Calu3 (cell line): ENCODE results near the gene LRBA. TPM values are rescaled to one million over a fixed set of nuclear protein-coding genes. Genes with fewer than 3 reads are reported as not detected.

Experiments used
- BruUV-seq: library from RNA; stranded (reverse); fragments of 400-500 nt; replicated peaks from 2 replicates; lab custom pipeline; 2021; lab: Mats Ljungman, UMichigan
- CTCF ChIA-PET: fragments of 300-600 bp; sonication (Branson Sonifier 250); formaldehyde crosslinking; loops from one replicate; lab custom pipeline; 2022; ENCODE audit warnings: antibody characterized with exemption; lab: Charles Lee
- DNase-seq: peaks from one replicate; pipeline ENCODE4 v3.0.0; 2022
- H3K27ac Mint-ChIP-seq: one replicate; pipeline ENCODE4 v1.8.0; 2022; ENCODE audit warnings: mixed read lengths; ENCODE audit not compliant: unreplicated experiment
- H3K27me3 Mint-ChIP-seq: one replicate; pipeline ENCODE4 v1.8.0; 2022; ENCODE audit warnings: mixed read lengths; ENCODE audit not compliant: unreplicated experiment
- H3K36me3 Mint-ChIP-seq: one replicate; pipeline ENCODE4 v1.8.0; 2022; ENCODE audit warnings: mild to moderate bottlenecking, moderate library complexity, mixed read lengths; ENCODE audit not compliant: insufficient read depth, unreplicated experiment
- H3K4me1 Mint-ChIP-seq: one replicate; pipeline ENCODE4 v1.8.0; 2022; ENCODE audit warnings: mild to moderate bottlenecking, low read depth, mixed read lengths; ENCODE audit not compliant: unreplicated experiment
- H3K4me3 Mint-ChIP-seq: one replicate; pipeline ENCODE4 v1.8.0; 2022; ENCODE audit warnings: mild to moderate bottlenecking, low read depth, moderate library complexity, mixed read lengths; ENCODE audit not compliant: unreplicated experiment
- H3K9me3 Mint-ChIP-seq: one replicate; pipeline ENCODE4 v1.8.0; 2022; ENCODE audit warnings: low read depth, mixed read lengths; ENCODE audit not compliant: unreplicated experiment
- CTCF ChIP-seq: fragments of 200-600 bp; IDR thresholded peaks from one replicate; pipeline ENCODE4 v1.8.0; 2022; ENCODE audit warnings: antibody characterized with exemption; ENCODE audit not compliant: unreplicated experiment
- intact Hi-C: fragments of 100-400 bp; cut with micrococcal nuclease; formaldehyde crosslinking; loops from one replicate; pipeline ENCODE4 v1.10.0; 2022; ENCODE audit not compliant: unreplicated experiment
- total RNA-seq: library from RNA; stranded (reverse); gene quantifications from 2 replicates; pipeline ENCODE4 v1.2.3, GENCODE V29; 2022

The LRBA gene
- total RNA-seq, 1 experiment from 2014 or later, result 49.0 TPM

- Mint-ChIP-seq H3K4me3 (no peak overlapping the region), H3K36me3 (peaks cover 6% of the 10 kb centered on the region), H3K4me1 (no peaks in the 10 kb centered on the region), H3K9me3 (no peaks in the 10 kb centered on the region), H3K27me3 (no peaks in the 10 kb centered on the region), H3K27ac (no peak overlapping the region)
- no peak for DNase-seq
- CTCF ChIA-PET, result no interaction called here
- TF ChIP-seq CTCF, result no peak
- intact Hi-C loops, result no loop called here
- no TSS peak for BruUV-seq
Measured at GRCh38 chr4:150890246-150890645, 124.8 kb downstream of the LRBA start.

GRCh38 chr4:150889306-150889705 is 125.8 kb downstream of the LRBA start:
- intact Hi-C loops, result no loop called here
- CTCF ChIA-PET, result no interaction called here
- H3K36me3 Mint-ChIP-seq, result peaks cover 6% of the 10 kb centered on the region
- H3K4me1 Mint-ChIP-seq, result peaks cover 5% of the 10 kb centered on the region
- no peaks in the 10 kb centered on the region for H3K27me3 Mint-ChIP-seq
- DNase-seq, result no peak
- H3K4me3 Mint-ChIP-seq, result no peak overlapping the region
- TF ChIP-seq CTCF, result no peak
- H3K27ac Mint-ChIP-seq, result no peak overlapping the region
- H3K9me3 Mint-ChIP-seq, result no peaks in the 10 kb centered on the region
- BruUV-seq, result no TSS peak

- DNase-seq, result no peak
- CTCF ChIA-PET, result no interaction called here
- Mint-ChIP-seq H3K4me1 (peaks cover 11% of the 10 kb centered on the region), H3K4me3 (no peak overlapping the region), H3K36me3 (peaks cover 5% of the 10 kb centered on the region), H3K27me3 (no peaks in the 10 kb centered on the region), H3K27ac (no peak overlapping the region), H3K9me3 (no peaks in the 10 kb centered on the region)
- intact Hi-C loops, result no loop called here
- no peak for TF ChIP-seq CTCF
- no TSS peak for BruUV-seq
Measured at GRCh38 chr4:150888625-150889024, 126.5 kb downstream of the LRBA start.

GRCh38 chr4:150888217-150888616 is 126.9 kb downstream of the LRBA start:
- intact Hi-C loops, result no loop called here
- Mint-ChIP-seq H3K27ac (no peak overlapping the region), H3K4me3 (no peak overlapping the region), H3K9me3 (no peaks in the 10 kb centered on the region), H3K36me3 (peaks cover under 1% of the 10 kb centered on the region), H3K27me3 (no peaks in the 10 kb centered on the region), H3K4me1 (peaks cover 11% of the 10 kb centered on the region)
- TF ChIP-seq CTCF, result no peak
- CTCF ChIA-PET, result no interaction called here
- BruUV-seq, result no TSS peak
- no peak for DNase-seq
